GM15510 (cell line): ENCODE results near the gene RABGAP1.

Experiments used
- POLR2A ChIP-seq: IDR thresholded peaks from 3 replicates; pipeline ENCODE4 v1.6.1; 2011; ENCODE audit warnings: borderline replicate concordance; ENCODE audit not compliant: insufficient read length; ENCODE audit errors: extremely low read depth

Gene RABGAP1

DNA sequence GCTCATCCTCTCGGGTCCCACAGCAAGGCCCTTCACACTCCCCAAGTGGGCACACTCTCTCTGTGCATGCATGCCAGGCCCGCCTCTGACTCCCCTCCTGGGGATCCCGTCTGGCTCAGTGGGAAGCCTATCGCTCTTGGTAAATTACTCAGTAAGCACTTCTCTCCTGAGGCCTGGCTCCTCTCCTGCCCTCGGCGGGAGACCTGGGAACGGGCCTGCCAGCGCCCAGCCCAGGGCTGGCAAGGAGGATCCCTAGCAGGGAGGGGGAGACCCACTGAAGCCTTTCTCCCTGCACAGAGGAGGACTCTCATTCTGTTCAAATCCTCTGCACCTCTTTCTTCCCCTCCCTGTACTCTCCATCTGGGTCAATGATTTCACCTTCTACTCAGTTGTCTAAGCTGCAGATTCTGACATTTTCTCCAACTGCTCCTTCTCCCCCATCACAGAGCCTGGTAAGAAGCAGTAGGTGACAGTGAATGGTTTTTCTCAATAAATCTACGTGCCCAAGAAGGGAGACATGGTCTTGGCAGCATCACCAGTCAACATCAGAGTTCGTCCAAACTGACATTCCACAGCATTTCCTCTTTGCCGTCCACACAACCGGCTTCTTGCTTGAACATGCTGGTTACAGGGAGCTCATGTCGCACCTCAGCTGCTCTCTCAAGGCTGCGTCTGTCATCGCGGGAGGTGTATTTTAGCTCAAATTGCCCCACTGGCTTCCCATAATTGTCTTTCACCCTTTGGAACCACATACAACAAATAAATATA, 174.5 kb downstream of the RABGAP1 start:
- TF ChIP-seq POLR2A = no peak

- TF ChIP-seq POLR2A = no peak
Measured at GRCh38 chr9:123116036-123116435, 175.2 kb downstream of the RABGAP1 start.

DNA sequence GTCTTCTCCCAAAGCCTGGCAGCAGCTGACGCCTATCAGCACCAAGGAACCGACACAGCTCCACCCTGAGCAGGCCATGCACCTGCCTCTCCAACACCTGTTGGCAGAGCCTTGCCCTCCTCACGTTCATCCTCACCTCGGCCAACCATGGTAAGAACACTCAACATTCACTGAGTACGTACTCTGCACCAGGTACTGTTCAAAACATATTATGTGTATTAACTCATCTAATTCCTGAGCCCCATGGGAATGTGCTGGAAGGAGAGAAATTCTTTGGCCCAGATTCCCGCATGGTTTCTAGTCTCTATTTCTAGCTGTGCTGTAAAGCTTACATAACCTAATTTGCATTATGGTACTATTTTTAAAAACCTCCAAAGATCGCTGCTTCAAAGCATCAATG, 178.7 kb downstream of the RABGAP1 start:
- no peak for TF ChIP-seq POLR2A

- no peak for TF ChIP-seq POLR2A
Measured at GRCh38 chr9:123120131-123120530, 179.3 kb downstream of the RABGAP1 start.

DNA sequence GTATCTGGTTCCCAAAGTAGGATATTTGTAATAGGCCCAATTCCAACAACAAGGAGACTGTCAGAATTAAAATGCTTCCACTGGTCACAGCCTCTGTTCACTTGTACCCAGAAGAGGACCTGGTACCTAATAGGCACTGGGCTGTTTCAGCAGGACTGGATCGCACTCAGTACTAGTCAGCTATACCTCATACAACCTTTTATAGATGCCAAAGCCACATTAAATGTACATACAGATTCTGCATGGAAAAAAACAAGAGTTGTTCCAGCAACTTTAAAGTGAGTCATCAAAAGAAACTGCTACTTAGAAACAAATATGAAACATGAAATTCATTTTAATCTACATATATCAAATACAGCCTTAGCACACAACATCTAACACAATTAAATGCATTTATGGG, 180.1 kb downstream of the RABGAP1 start:
- TF ChIP-seq POLR2A = no peak

- no peak for TF ChIP-seq POLR2A
Measured at GRCh38 chr9:123121457-123121856, 180.6 kb downstream of the RABGAP1 start.

GRCh38 chr9:123127512-123128075, 186.8 kb downstream of the RABGAP1 start:
- no peak for TF ChIP-seq POLR2A

GRCh38 chr9:123128591-123128990, 187.8 kb downstream of the RABGAP1 start:
- no peak for TF ChIP-seq POLR2A

GRCh38 chr9:123129423-123129822, 188.6 kb downstream of the RABGAP1 start:
- TF ChIP-seq POLR2A = no peak

DNA sequence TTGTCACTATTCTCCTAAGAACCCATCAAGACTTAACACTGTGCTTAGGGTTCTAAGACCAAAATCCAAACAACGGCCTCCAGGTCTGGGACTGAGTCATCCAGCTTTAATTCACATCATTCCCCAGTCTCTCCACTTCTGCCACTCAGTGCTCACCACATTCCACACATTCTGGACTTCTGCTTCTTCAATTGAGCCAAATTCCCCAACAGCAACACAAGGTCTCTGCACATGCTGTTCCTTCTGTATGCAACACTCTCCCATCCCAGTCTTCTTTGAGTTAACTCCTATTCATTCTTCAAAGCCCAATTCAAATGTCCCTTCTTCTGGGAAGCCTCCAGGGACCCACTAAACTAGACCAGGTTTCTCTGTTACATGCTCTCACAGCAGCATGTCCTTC, 190.4 kb downstream of the RABGAP1 start:
- TF ChIP-seq POLR2A = no peak

DNA sequence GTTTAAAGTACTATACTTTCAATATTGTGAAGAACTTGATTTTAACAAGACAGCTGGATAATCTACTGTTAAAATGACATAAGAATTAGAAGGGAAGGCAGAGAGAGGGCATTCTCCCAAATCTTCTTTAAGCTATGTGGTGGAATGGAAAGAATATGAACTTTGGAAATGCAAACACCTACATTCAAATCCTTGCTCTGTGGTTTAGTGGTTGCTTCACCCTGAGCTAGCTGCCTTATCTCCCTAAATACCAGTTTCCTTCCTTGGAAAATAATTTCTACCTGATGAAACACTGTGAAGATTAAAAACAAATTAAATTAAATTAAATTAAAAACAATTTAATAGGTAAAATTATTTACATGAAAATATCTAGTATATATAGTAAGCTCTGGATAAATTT, 191.2 kb downstream of the RABGAP1 start:
- TF ChIP-seq POLR2A = no peak

- TF ChIP-seq POLR2A = no peak
Measured at GRCh38 chr9:123132696-123133095, 191.9 kb downstream of the RABGAP1 start.

GRCh38 chr9:123135430-123135829, 194.6 kb downstream of the RABGAP1 start:
- TF ChIP-seq POLR2A = no peak

GRCh38 chr9:123138163-123138562, 197.3 kb downstream of the RABGAP1 start:
- TF ChIP-seq POLR2A = no peak

DNA sequence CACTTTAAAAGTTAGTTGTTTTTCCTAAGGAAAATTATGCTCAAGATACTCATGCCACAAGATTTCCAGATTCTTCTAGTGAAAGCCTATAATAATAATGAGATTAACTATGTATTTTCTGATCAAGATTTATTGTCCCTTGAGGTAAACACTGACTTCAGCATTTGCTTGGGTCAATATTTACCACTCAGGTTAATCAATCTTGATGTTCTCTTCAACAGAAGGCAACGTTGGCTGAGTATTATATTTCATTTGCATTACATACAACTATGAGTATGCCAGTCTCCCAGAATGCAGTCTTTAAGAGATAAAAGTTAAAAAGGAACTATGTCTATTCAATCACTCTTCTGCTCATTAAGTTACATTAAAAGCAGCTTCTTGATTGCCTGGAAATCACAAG, 208.2 kb downstream of the RABGAP1 start:
- no peak for TF ChIP-seq POLR2A
